K562 (cell line): ENCODE data around the gene SAPCD1. TPM values are rescaled to one million over a fixed set of nuclear protein-coding genes. Genes with fewer than 3 reads are reported as not detected.
A peak's percentile ranks its signal among the peaks of the same experiment; 100 is the strongest.

ENCODE experiments used
- ARHGAP35 ChIP-seq: fragments of 450-650 bp; IDR thresholded peaks from 2 replicates; pipeline ENCODE4 v1.6.1; 2018; ENCODE audit not compliant: partially characterized antibody
- BCL6 ChIP-seq: fragments of 250-450 bp; sonication (Bioruptor Pico); IDR thresholded peaks from 2 replicates; pipeline ENCODE4 v1.4.0; 2020
- CC2D1A ChIP-seq: fragments of 450-650 bp; IDR thresholded peaks from 2 replicates; pipeline ENCODE4 v1.6.1; 2017; ENCODE audit warnings: mild to moderate bottlenecking
- KLF10 ChIP-seq: fragments of 250-450 bp; sonication (Bioruptor Pico); IDR thresholded peaks from 2 replicates; pipeline ENCODE4 v1.6.1; 2021; ENCODE audit warnings: matching md5 sums
- PATZ1 ChIP-seq: fragments of 250-450 bp; sonication (Bioruptor Pico); IDR thresholded peaks from 2 replicates; pipeline ENCODE4 v1.5.0; 2020; ENCODE audit warnings: mild to moderate bottlenecking, borderline replicate concordance
- PTTG1 ChIP-seq: fragments of 450-650 bp; IDR thresholded peaks from 2 replicates; pipeline ENCODE4 v1.6.1; 2016; ENCODE audit warnings: low read depth, mild to moderate bottlenecking, missing genetic modification characterization, missing compliant biosample characterization
- RREB1 ChIP-seq: fragments of 250-450 bp; sonication (Bioruptor Pico); IDR thresholded peaks from 2 replicates; pipeline ENCODE4 v1.4.0; 2020
- TAF15 ChIP-seq: fragments of 200-400 bp; formaldehyde crosslinking; IDR thresholded peaks from 2 replicates; pipeline ENCODE4 v1.6.1; 2017; ENCODE audit warnings: mild to moderate bottlenecking, low read depth, low read length, moderate library complexity
- TAF7 ChIP-seq: fragments of 450-650 bp; IDR thresholded peaks from 2 replicates; pipeline ENCODE4 v1.6.1; 2016; ENCODE audit warnings: missing genetic modification characterization, missing compliant biosample characterization
- ZNF165 ChIP-seq: fragments of 250-450 bp; sonication (Bioruptor Pico); IDR thresholded peaks from 2 replicates; pipeline ENCODE4 v1.4.0; 2020; ENCODE audit warnings: borderline replicate concordance
- ZNF224 ChIP-seq: sonication (generic); formaldehyde crosslinking; IDR thresholded peaks from 2 replicates; pipeline ENCODE4 v1.8.0; 2022; ENCODE audit warnings: mild to moderate bottlenecking, missing genetic modification reagents
- ZNF41 ChIP-seq: fragments of 250-450 bp; sonication (Bioruptor Pico); conservative IDR thresholded peaks from 2 replicates; pipeline ENCODE4 v1.4.0; 2020; ENCODE audit warnings: mild to moderate bottlenecking
- ZNF766 ChIP-seq: fragments of 200-800 bp; sonication (Bioruptor generic); conservative IDR thresholded peaks from 2 replicates; pipeline ENCODE4 v1.6.1; 2016; ENCODE audit warnings: missing genetic modification characterization, missing compliant biosample characterization
- polyA plus RNA-seq, 8 experiments: library from polyadenylated mRNA; depleted of rRNA in 4 of 8; stranded (reverse) in 5 of 8; unstranded in 3 of 8; fragments of >200 nt; fragmentation: Nextera tagmentation in 2 of 8; fragmentation: Illumina TruSeq in 1 of 8; extraction: Ambion mirVana in 2 of 8; extraction: Trizol in 1 of 8; gene quantifications; 2 replicates each; pipeline versions ENCODE4 v1.2.1 to v1.2.3, GENCODE V29; 2011 to 2014; ENCODE audit warnings: inconsistent platforms in 1 of 8, missing spikeins in 1 of 8
- total RNA-seq, 7 experiments: library from RNA; depleted of rRNA in 6 of 7; stranded (reverse); fragments of >200 nt in 6 of 7; fragmentation: Illumina TruSeq in 2 of 7; extraction: Trizol in 2 of 7; gene quantifications; 2 replicates each; pipeline versions ENCODE4 v1.2.1 to v1.2.3, GENCODE V29; 2011 to 2021; ENCODE audit warnings: low replicate concordance in 1 of 7
- TF ChIP-seq, protein P1 (sequence below): fragments of 250-450 bp; sonication (Bioruptor Pico); IDR thresholded peaks from 2 replicates; pipeline ENCODE4 v1.8.0; 2022; ENCODE audit warnings: moderate library complexity, mild to moderate bottlenecking, inconsistent platforms
- TF ChIP-seq, protein P2 (sequence below): fragments of 250-450 bp; sonication (Bioruptor Pico); IDR thresholded peaks from 2 replicates; pipeline ENCODE4 v1.4.0; 2020; ENCODE audit warnings: mild to moderate bottlenecking, moderate library complexity

The SAPCD1 gene
- total and polyA plus RNA-seq, 9 of the 15 experiments (the other 6 are each of a cell fraction or from before 2014, with no cell fraction given): 2.6 to 30.2 (median 7.4) TPM

DNA sequence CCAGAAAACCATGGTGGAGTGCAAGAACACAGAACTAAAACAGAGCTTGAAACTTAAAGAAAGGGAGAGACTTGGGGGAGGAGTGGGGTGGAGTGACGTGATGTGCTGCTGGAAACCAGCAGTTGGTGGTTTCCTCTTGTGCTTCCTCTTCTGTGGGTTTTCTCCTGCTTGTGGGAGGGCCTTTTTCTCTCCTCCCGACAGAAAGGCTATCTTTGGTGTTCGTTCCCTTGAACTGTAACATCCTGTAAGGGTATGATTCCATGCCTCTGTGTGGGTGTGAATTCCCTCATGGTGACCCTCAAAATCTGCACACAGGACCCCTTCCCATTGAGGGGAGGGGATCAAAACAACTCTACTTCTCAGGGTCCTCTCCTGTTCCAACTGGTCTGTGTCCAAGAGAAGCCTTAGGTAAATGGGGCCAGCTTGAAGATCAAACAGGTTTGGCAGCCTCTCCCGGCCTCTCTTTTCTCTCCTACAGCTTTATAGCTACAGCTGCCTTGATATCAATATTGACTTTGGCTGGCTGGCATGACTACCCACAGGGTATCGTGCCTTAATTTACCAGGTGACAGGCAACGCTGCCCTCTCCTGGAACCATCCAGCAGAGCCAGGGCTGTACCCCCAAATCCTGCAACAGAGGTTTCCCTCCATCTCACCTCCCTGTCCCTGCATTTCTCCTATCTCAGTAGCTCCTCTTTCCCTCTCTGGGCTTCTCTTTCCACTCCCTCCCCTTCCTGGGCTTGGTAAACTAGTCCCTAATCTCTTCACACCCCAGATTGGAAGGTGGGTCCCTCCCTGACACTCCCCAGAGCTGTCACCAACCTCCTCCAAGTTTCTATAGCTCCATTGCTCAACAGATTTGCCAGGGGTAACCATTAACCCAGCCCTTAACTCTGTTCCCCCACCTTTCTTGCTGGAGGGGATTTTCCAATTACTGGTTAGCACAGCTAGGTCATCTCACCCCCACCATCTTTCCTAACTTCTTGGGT lies 24.2 kb upstream of the SAPCD1 start (continued):
- TF ChIP-seq, protein P1, sequence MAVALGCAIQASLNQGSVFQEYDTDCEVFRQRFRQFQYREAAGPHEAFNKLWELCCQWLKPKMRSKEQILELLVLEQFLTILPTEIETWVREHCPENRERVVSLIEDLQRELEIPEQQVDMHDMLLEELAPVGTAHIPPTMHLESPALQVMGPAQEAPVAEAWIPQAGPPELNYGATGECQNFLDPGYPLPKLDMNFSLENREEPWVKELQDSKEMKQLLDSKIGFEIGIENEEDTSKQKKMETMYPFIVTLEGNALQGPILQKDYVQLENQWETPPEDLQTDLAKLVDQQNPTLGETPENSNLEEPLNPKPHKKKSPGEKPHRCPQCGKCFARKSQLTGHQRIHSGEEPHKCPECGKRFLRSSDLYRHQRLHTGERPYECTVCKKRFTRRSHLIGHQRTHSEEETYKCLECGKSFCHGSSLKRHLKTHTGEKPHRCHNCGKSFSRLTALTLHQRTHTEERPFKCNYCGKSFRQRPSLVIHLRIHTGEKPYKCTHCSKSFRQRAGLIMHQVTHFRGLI (CRISPR knock-in tag): peak; percentile 42; the same call in 1 of the 2 replicates
- TF ChIP-seq CC2D1A: peak; percentile 39; the same call in 1 of the 2 replicates
- TF ChIP-seq TAF7: peak; percentile 4
- TF ChIP-seq TAF15: no peak
- TF ChIP-seq PATZ1 (CRISPR knock-in tag): peak; percentile 80; the same call in 1 of the 2 replicates
- no peak for TF ChIP-seq ARHGAP35
- peak; percentile 67; the same call in 1 of the 2 replicates for TF ChIP-seq BCL6
- TF ChIP-seq ZNF41 (CRISPR knock-in tag): 0 out of 2 replicates have a peak, but pooled peaks have one; percentile 27
- no peak for TF ChIP-seq ZNF766
- TF ChIP-seq PTTG1: no peak
- TF ChIP-seq, protein P2, sequence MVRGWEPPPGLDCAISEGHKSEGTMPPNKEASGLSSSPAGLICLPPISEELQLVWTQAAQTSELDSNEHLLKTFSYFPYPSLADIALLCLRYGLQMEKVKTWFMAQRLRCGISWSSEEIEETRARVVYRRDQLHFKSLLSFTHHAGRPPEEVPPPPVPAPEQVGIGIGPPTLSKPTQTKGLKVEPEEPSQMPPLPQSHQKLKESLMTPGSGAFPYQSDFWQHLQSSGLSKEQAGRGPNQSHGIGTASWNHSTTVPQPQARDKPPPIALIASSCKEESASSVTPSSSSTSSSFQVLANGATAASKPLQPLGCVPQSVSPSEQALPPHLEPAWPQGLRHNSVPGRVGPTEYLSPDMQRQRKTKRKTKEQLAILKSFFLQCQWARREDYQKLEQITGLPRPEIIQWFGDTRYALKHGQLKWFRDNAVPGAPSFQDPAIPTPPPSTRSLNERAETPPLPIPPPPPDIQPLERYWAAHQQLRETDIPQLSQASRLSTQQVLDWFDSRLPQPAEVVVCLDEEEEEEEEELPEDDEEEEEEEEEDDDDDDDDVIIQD (CRISPR knock-in tag): 0 out of 2 replicates have a peak, but pooled peaks have one; percentile 61
- no peak for TF ChIP-seq ZNF224 (CRISPR knock-in tag)
- no peak for TF ChIP-seq ZNF165 (CRISPR knock-in tag)
- peak; percentile 55; the same call in 1 of the 2 replicates for TF ChIP-seq RREB1 (CRISPR knock-in tag)
- 0 out of 2 replicates have a peak, but pooled peaks have one; percentile 61 for TF ChIP-seq KLF10 (CRISPR knock-in tag)
